ACC112 (cell line): ENCODE results near the gene LRRTM4.
"Not testable (repeated sequence)": the region's sequence is repeated elsewhere in the genome, so short reads cannot be mapped to it uniquely, and the experiment has no call there.

ENCODE experiments used
- H2AFZ ChIP-seq: fragments of 200-600 bp; sonication (generic); one replicate; pipeline ENCODE4 v1.6.0; 2017; ENCODE audit warnings: antibody characterized with exemption, low read length; ENCODE audit not compliant: unreplicated experiment
- H3K27ac ChIP-seq: fragments of 200-600 bp; sonication (generic); 2 replicates; pipeline ENCODE4 v1.5.1; 2014; ENCODE audit warnings: low read depth, mild to moderate bottlenecking, antibody characterized with exemption, low read length, moderate library complexity
- H3K27me3 ChIP-seq: fragments of 200-600 bp; sonication (generic); 2 replicates; pipeline ENCODE4 v1.6.1; 2014; ENCODE audit warnings: mild to moderate bottlenecking, antibody characterized with exemption, low read length, moderate library complexity, mixed read lengths; ENCODE audit not compliant: insufficient read depth
- H3K36me3 ChIP-seq: fragments of 200-600 bp; sonication (generic); 2 replicates; pipeline ENCODE4 v1.6.1; 2016; ENCODE audit warnings: mild to moderate bottlenecking, antibody characterized with exemption, low read length, moderate library complexity, mixed read lengths; ENCODE audit not compliant: insufficient read depth
- H3K4me1 ChIP-seq: fragments of 200-600 bp; sonication (generic); one replicate; pipeline ENCODE4 v1.6.1; 2016; ENCODE audit warnings: low read length, mixed read lengths; ENCODE audit not compliant: insufficient read depth, unreplicated experiment, control insufficient read depth
- H3K4me3 ChIP-seq: fragments of 200-600 bp; sonication (generic); 2 replicates; pipeline ENCODE4 v1.5.1; 2014; ENCODE audit warnings: mild to moderate bottlenecking, low read depth, low read length
- H3K79me2 ChIP-seq: fragments of 200-600 bp; sonication (generic); one replicate; pipeline ENCODE4 v1.6.0; 2016; ENCODE audit warnings: low read length; ENCODE audit not compliant: control insufficient read depth, unreplicated experiment, insufficient read depth

Gene LRRTM4

DNA sequence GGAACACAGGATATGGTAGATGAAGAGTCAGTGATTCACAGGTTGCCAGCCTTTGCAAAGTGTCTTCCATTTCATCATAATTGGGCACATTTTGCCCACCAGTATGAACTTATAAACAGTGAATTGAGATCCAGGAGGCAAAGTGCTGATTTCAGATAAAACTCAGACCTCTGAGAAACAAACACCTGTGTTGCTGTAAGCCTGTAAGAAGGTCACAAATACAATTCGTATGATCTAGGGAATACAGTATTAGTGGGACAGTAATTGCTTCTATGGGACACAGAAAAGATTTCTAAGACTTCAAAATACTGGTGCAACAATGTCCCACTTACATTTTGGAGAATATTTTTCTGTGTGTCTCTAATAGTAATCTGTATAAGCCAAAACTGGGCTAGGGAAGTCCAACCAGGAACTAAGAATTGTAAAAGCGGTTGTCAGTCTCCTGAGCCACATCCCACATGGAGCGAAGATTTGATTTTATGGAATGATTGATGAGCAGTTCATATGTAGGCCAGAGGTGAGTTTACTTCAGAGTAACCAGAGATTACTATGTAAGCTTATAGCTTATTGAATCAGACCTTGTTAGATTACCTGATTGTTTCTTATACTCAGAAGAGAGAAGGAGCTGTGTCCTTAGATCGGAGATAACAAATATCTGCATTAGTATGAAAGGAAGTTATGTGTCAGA, 728.4 kb downstream of the LRRTM4 start:
- Histone ChIP-seq H3K27me3 (no peaks in the 10 kb centered on the region), H3K4me1 (no peaks in the 10 kb centered on the region), H3K79me2 (no peaks in the 10 kb centered on the region), H3K27ac (no peak overlapping the region), H3K4me3 (no peak overlapping the region), H2AFZ (no peak overlapping the region), H3K36me3 (no peaks in the 10 kb centered on the region)

DNA sequence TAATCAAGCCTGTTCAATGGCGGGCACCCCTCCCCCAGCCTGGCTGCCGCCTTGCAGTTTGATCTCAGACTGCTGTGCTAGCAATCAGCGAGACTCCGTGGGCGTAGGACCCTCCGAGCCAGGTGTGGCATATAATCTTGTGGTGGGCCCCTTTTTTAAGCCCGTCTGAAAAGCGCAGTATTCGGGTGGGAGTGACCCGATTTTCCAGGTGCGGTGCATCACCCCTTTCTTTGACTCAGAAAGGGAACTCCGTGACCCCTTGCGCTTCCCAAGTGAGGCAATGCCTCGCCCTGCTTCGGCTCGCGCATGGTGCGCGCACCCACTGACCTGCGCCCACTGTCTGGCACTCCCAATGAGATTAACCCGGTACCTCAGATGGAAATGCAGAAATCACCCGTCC, 740.9 kb downstream of the LRRTM4 start:
- not testable (repeated sequence) for H3K36me3 ChIP-seq, H2AFZ ChIP-seq, H3K27me3 ChIP-seq, H3K4me1 ChIP-seq, H3K27ac ChIP-seq, H3K79me2 ChIP-seq, H3K4me3 ChIP-seq

GRCh38 chr2:76763276-76763675, 758.9 kb downstream of the LRRTM4 start:
- H3K4me3 ChIP-seq = no peak overlapping the region
- no peaks in the 10 kb centered on the region for H3K4me1 ChIP-seq
- H3K36me3 ChIP-seq = no peaks in the 10 kb centered on the region
- no peaks in the 10 kb centered on the region for H3K27me3 ChIP-seq
- H2AFZ ChIP-seq = no peak overlapping the region
- no peaks in the 10 kb centered on the region for H3K79me2 ChIP-seq
- H3K27ac ChIP-seq = no peak overlapping the region

- H3K4me1 ChIP-seq = no peaks in the 10 kb centered on the region
- no peak overlapping the region for H3K27ac ChIP-seq
- no peak overlapping the region for H2AFZ ChIP-seq
- no peaks in the 10 kb centered on the region for H3K36me3 ChIP-seq
- H3K4me3 ChIP-seq = no peak overlapping the region
- no peaks in the 10 kb centered on the region for H3K79me2 ChIP-seq
- no peaks in the 10 kb centered on the region for H3K27me3 ChIP-seq
Measured at GRCh38 chr2:76760367-76760704, 761.8 kb downstream of the LRRTM4 start.

DNA sequence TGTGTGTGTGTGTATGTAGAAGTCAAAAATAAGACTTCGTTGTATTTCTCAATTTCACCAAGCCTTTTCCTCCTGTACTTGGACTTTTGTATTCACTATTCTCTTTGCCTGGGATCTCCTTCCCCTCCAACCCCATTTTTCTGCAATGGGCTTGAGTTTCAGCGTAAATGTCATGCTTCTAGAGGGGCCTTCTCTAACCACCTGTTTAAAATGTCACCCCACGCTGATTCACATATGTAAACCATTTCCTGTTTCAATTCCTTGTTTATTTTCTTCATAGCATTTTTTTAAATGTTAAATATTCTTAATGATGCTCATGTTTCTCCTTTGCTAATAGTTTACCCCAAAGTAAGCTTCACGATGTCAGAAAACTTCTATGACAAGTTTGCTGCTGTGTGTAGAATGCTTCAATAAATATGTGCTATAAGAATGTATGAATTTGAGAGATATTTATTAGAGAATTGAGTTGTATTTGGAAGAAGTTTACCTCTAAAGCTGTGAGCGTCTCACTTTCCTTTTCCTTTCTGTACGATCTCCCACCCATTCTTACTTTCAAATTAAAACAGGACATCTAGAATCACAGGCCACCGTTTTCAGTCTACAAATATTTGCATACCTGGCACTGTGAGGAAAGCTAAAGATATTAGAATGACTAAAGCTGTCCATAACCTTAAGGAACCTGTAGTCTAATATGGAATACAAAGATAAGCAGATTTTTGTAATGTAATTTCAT, 762.4 kb downstream of the LRRTM4 start:
- Histone ChIP-seq H3K27ac (no peak overlapping the region), H3K79me2 (no peaks in the 10 kb centered on the region), H3K4me3 (no peak overlapping the region), H3K4me1 (no peaks in the 10 kb centered on the region), H2AFZ (no peak overlapping the region), H3K36me3 (no peaks in the 10 kb centered on the region), H3K27me3 (no peaks in the 10 kb centered on the region)

DNA sequence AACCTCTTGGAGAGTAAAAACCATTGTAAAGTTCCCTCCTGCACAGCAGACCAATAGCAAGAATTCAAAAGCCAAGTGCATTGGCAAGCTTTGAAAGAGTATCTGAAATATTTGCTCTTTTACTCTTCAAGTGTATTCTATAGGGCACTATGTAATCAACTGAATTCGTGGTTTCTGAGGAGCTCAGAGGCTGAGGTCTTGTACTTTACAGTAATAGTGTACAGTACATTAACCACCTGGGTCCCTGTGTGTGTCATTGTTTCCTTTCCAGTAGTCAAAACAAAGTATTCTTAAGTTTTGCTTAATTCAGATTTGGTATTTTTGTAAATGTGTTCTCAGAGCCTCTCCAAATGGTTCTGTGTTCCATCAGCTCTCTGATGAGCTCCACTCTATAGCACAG, 769.7 kb downstream of the LRRTM4 start:
- Histone ChIP-seq H3K4me1 (no peaks in the 10 kb centered on the region), H3K27me3 (no peaks in the 10 kb centered on the region), H2AFZ (no peak overlapping the region), H3K27ac (no peak overlapping the region), H3K36me3 (no peaks in the 10 kb centered on the region), H3K79me2 (no peaks in the 10 kb centered on the region), H3K4me3 (no peak overlapping the region)

DNA sequence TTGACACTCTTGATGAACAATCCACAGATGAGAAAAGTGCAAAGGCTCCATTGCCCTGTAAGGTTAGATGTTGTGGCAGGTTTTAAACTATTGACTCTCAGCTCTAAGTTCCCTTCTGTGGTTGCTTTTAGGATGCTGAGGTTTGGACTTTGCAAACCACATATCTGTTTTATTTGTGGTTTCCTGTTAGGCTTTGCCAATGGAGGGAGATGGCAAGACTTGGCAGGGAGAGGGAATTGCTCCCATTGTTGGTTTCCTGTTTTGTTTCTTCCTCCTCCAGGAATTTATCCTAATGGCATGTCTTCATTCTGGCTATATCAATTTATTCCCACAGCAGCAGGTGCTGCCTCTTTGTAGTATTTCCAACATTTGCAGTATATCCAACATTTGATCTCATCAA, 772.3 kb downstream of the LRRTM4 start:
- Histone ChIP-seq H3K36me3 (no peaks in the 10 kb centered on the region), H2AFZ (no peak overlapping the region), H3K4me3 (no peak overlapping the region), H3K4me1 (no peaks in the 10 kb centered on the region), H3K27ac (no peak overlapping the region), H3K79me2 (no peaks in the 10 kb centered on the region), H3K27me3 (no peaks in the 10 kb centered on the region)

- no peak overlapping the region for H3K27ac ChIP-seq
- no peaks in the 10 kb centered on the region for H3K79me2 ChIP-seq
- H3K27me3 ChIP-seq = no peaks in the 10 kb centered on the region
- no peak overlapping the region for H3K4me3 ChIP-seq
- no peak overlapping the region for H2AFZ ChIP-seq
- H3K36me3 ChIP-seq = no peaks in the 10 kb centered on the region
- H3K4me1 ChIP-seq = no peaks in the 10 kb centered on the region
Measured at GRCh38 chr2:76748581-76749296, 773.4 kb downstream of the LRRTM4 start.

DNA sequence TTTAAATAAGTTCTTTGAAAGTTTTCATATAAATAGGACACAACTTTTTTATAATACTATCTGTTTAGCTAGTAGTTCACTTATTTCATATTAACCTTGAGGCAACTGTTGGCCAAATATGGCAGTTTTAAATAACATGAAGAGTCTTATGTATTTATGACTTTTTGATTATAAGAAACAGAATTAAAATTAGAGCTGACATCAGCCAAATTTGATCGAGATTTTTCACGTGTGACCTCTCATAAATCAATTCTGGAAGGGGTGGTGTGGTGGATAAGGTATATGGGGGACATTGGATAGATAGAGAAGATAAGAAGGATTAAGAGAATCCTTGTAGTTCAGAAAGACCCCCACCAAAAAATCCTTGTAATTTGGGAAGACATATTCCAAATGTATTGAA, 776.6 kb downstream of the LRRTM4 start:
- H3K4me3 ChIP-seq = no peak overlapping the region
- H3K79me2 ChIP-seq = no peaks in the 10 kb centered on the region
- H3K27ac ChIP-seq = no peak overlapping the region
- no peak overlapping the region for H2AFZ ChIP-seq
- H3K27me3 ChIP-seq = no peaks in the 10 kb centered on the region
- H3K4me1 ChIP-seq = no peaks in the 10 kb centered on the region
- H3K36me3 ChIP-seq = no peaks in the 10 kb centered on the region

- H3K79me2 ChIP-seq = no peaks in the 10 kb centered on the region
- no peak overlapping the region for H2AFZ ChIP-seq
- no peaks in the 10 kb centered on the region for H3K27me3 ChIP-seq
- H3K27ac ChIP-seq = no peak overlapping the region
- no peaks in the 10 kb centered on the region for H3K36me3 ChIP-seq
- no peaks in the 10 kb centered on the region for H3K4me1 ChIP-seq
- H3K4me3 ChIP-seq = no peak overlapping the region
Measured at GRCh38 chr2:76737607-76738006, 784.6 kb downstream of the LRRTM4 start.

GRCh38 chr2:76733736-76734135, 788.4 kb downstream of the LRRTM4 start:
- Histone ChIP-seq H3K27ac (no peak overlapping the region), H3K36me3 (no peaks in the 10 kb centered on the region), H2AFZ (no peak overlapping the region), H3K4me3 (no peak overlapping the region), H3K4me1 (no peaks in the 10 kb centered on the region), H3K27me3 (no peaks in the 10 kb centered on the region), H3K79me2 (no peaks in the 10 kb centered on the region)
